H9 (cell line): ENCODE measurements around the gene TMC3. TPM values are rescaled to one million over a fixed set of nuclear protein-coding genes. Genes with fewer than 3 reads are reported as not detected.
A peak's percentile ranks its signal among the peaks of the same experiment; 100 is the strongest.

Experiments
- DNase-seq: peaks from one replicate; pipeline ENCODE4 v3.0.0-alpha.2; 2017
- H2AFZ ChIP-seq: one replicate; pipeline ENCODE4 v1.6.1; 2013; ENCODE audit warnings: mild to moderate bottlenecking, low read length, control low read depth, moderate library complexity
- H2AK5ac ChIP-seq: 2 replicates; pipeline ENCODE4 v1.6.1; 2013; ENCODE audit warnings: low read length, control low read depth, mixed read lengths; ENCODE audit not compliant: insufficient read length
- H2BK120ac ChIP-seq: one replicate; pipeline ENCODE4 v1.6.1; 2013; ENCODE audit warnings: low read depth, mild to moderate bottlenecking, low read length, control low read depth, inconsistent platforms; ENCODE audit not compliant: poor library complexity, severe bottlenecking
- H2BK12ac ChIP-seq: 2 replicates; pipeline ENCODE4 v1.6.1; 2013; ENCODE audit warnings: low read length, control low read depth, mixed read lengths, low read depth; ENCODE audit not compliant: insufficient read length
- H2BK15ac ChIP-seq: 2 replicates; pipeline ENCODE4 v1.6.1; 2013; ENCODE audit warnings: low read depth, low read length, control low read depth
- H2BK20ac ChIP-seq: one replicate; pipeline ENCODE4 v1.6.1; 2013; ENCODE audit warnings: low read depth, mild to moderate bottlenecking, low read length, control low read depth, inconsistent platforms; ENCODE audit not compliant: poor library complexity, severe bottlenecking
- H2BK5ac ChIP-seq: 2 replicates; pipeline ENCODE4 v1.6.1; 2013; ENCODE audit warnings: low read length, control low read depth, mixed read lengths; ENCODE audit not compliant: insufficient read length
- H3K14ac ChIP-seq: 2 replicates; pipeline ENCODE4 v1.6.1; 2013; ENCODE audit warnings: low read length, control low read depth; ENCODE audit not compliant: insufficient read depth
- H3K18ac ChIP-seq: 2 replicates; pipeline ENCODE4 v1.6.1; 2013; ENCODE audit warnings: low read depth, mild to moderate bottlenecking, mixed read lengths, low read length, control low read depth; ENCODE audit not compliant: insufficient read length
- H3K23ac ChIP-seq: 2 replicates; pipeline ENCODE4 v1.6.1; 2013; ENCODE audit warnings: low read length, control low read depth, mixed read lengths, low read depth; ENCODE audit not compliant: insufficient read length
- H3K23me2 ChIP-seq: 2 replicates; pipeline ENCODE4 v1.6.1; 2013; ENCODE audit warnings: low read depth, mild to moderate bottlenecking, mixed read lengths, low read length, control low read depth; ENCODE audit not compliant: insufficient read length, poor library complexity, severe bottlenecking
- H3K27ac ChIP-seq: 2 replicates; pipeline ENCODE4 v1.5.1; 2013; ENCODE audit warnings: low read length, control low read depth, mixed read lengths, low read depth; ENCODE audit not compliant: insufficient read length
- H3K27me3 ChIP-seq: 2 replicates; pipeline ENCODE4 v1.6.1; 2013; ENCODE audit warnings: low read length, control low read depth, inconsistent platforms; ENCODE audit not compliant: insufficient read depth
- H3K4ac ChIP-seq: 2 replicates; pipeline ENCODE4 v1.6.1; 2013; ENCODE audit warnings: low read depth, mild to moderate bottlenecking, control low read depth, inconsistent platforms, low read length, moderate library complexity
- H3K4me1 ChIP-seq: 2 replicates; pipeline ENCODE4 v1.6.1; 2013; ENCODE audit warnings: low read length, control low read depth, inconsistent platforms; ENCODE audit not compliant: insufficient read depth
- H3K4me2 ChIP-seq: 2 replicates; pipeline ENCODE4 v1.6.1; 2013; ENCODE audit warnings: low read length, control low read depth, mixed read lengths; ENCODE audit not compliant: insufficient read length, insufficient read depth
- H3K56ac ChIP-seq: 2 replicates; pipeline ENCODE4 v1.6.1; 2013; ENCODE audit warnings: low read depth, mild to moderate bottlenecking, mixed read lengths, low read length, control low read depth; ENCODE audit not compliant: insufficient read length
- H3K79me1 ChIP-seq: 2 replicates; pipeline ENCODE4 v1.6.1; 2013; ENCODE audit warnings: low read depth, mild to moderate bottlenecking, moderate library complexity, low read length, control low read depth, inconsistent platforms; ENCODE audit not compliant: insufficient read depth, poor library complexity, severe bottlenecking
- H3K79me2 ChIP-seq: 2 replicates; pipeline ENCODE4 v1.6.1; 2013; ENCODE audit warnings: low read length, control low read depth, inconsistent platforms; ENCODE audit not compliant: insufficient read depth
- H3K9ac ChIP-seq: 2 replicates; pipeline ENCODE4 v1.6.1; 2013; ENCODE audit warnings: low read length, control low read depth, mixed read lengths; ENCODE audit not compliant: insufficient read length; ENCODE audit errors: extremely low read depth
- H3K9me3 ChIP-seq: one replicate; pipeline ENCODE4 v1.6.1; 2013; ENCODE audit warnings: low read depth, low read length, inconsistent platforms; ENCODE audit not compliant: control insufficient read depth
- H3T11ph ChIP-seq: one replicate; pipeline ENCODE4 v1.6.1; 2013; ENCODE audit warnings: mild to moderate bottlenecking, low read length, control low read depth, inconsistent platforms
- H4K20me1 ChIP-seq: one replicate; pipeline ENCODE4 v1.6.1; 2013; ENCODE audit not compliant: control insufficient read depth, insufficient read length, insufficient read depth
- H4K5ac ChIP-seq: 2 replicates; pipeline ENCODE4 v1.6.1; 2013; ENCODE audit warnings: low read depth, mild to moderate bottlenecking, mixed read lengths, low read length, control low read depth; ENCODE audit not compliant: insufficient read length
- H4K8ac ChIP-seq: replicated peaks from 2 replicates; pipeline ENCODE4 v1.6.1; 2013; ENCODE audit warnings: low read length, control low read depth, mixed read lengths, low read depth; ENCODE audit not compliant: insufficient read length
- H4K91ac ChIP-seq: 2 replicates; pipeline ENCODE4 v1.6.1; 2013; ENCODE audit warnings: low read depth, mild to moderate bottlenecking, moderate library complexity, mixed read lengths, low read length, control low read depth; ENCODE audit not compliant: insufficient read length
- H3K27ac Mint-ChIP-seq, 3 experiments: 2 replicates in 2 of 3; 3 replicates in 1 of 3; pipeline ENCODE4 v1.8.0; 2020 to 2021; ENCODE audit warnings: mixed read lengths in 3 of 3, mild to moderate bottlenecking in 1 of 3, moderate library complexity in 1 of 3
- H3K27me3 Mint-ChIP-seq: 2 replicates; pipeline ENCODE4 v1.8.0; 2021; ENCODE audit warnings: low read depth, mild to moderate bottlenecking, moderate library complexity, mixed read lengths
- H3K36me3 Mint-ChIP-seq, 3 experiments: 2 replicates in 2 of 3; 3 replicates in 1 of 3; pipeline ENCODE4 v1.8.0; 2020 to 2021; ENCODE audit warnings: low read depth in 3 of 3, mixed read lengths in 3 of 3; ENCODE audit not compliant: insufficient read depth in 1 of 3
- H3K4me1 Mint-ChIP-seq, 2 experiments: 2 replicates each; pipeline ENCODE4 v1.8.0; 2020; ENCODE audit warnings: mixed read lengths in 2 of 2
- H3K4me3 Mint-ChIP-seq, 2 experiments: 2 replicates in 1 of 2; 3 replicates in 1 of 2; pipeline ENCODE4 v1.8.0; 2020 to 2021; ENCODE audit warnings: mild to moderate bottlenecking in 2 of 2, mixed read lengths in 2 of 2, moderate library complexity in 1 of 2
- H3K9me3 Mint-ChIP-seq, 2 experiments: 2 replicates in 1 of 2; 3 replicates in 1 of 2; pipeline ENCODE4 v1.8.0; 2020; ENCODE audit warnings: mild to moderate bottlenecking in 2 of 2, mixed read lengths in 2 of 2, moderate library complexity in 1 of 2
- whole genome bisulfite sequencing: extraction: QIAGEN DNeasy Blood & Tissue Kit; methylation state at CpG from one replicate; pipeline ENCODE4 v1.1.7; 2013; ENCODE audit warnings: missing lambda C conversion rate, low lambda C conversion rate, mixed read lengths; ENCODE audit not compliant: insufficient read length; ENCODE audit errors: extremely low coverage; 5-methylcytosine and 5-hydroxymethylcytosine counted together
- total RNA-seq: library from RNA; stranded (reverse); gene quantifications from 2 replicates; pipeline ENCODE4 v1.2.1, GENCODE V29; 2021
- TF ChIP-seq, protein P1 (sequence below): fragments of 200-600 bp; sonication (generic); conservative IDR thresholded peaks from 3 replicates; pipeline ENCODE4 v1.8.0; 2021; ENCODE audit warnings: antibody characterized with exemption, mild to moderate bottlenecking

TMC3 gene
- total RNA-seq, 1 experiment from 2014 or later, result not detected

GRCh38 chr15:81356252-81356651, 17.8 kb downstream of the TMC3 start:
- H3K27ac Mint-ChIP-seq, result no peak overlapping the region
- no peak overlapping the region for H2BK5ac ChIP-seq

More at GRCh38 chr15:81356252-81356651, 17.8 kb downstream of the TMC3 start:
- no peaks in the 10 kb centered on the region for H3K9me3 Mint-ChIP-seq
- no peaks in the 10 kb centered on the region; the same call in 1 of the 2 replicates for H3K27me3 Mint-ChIP-seq
- H3K14ac ChIP-seq, result peak overlapping the region; percentile 49
- H3K9ac ChIP-seq, result no peak overlapping the region
- H2AK5ac ChIP-seq, result no peak overlapping the region
- no peaks in the 10 kb centered on the region for H3K23me2 ChIP-seq
- DNase-seq, result no peak
- H4K91ac ChIP-seq, result no peak overlapping the region
- H3K18ac ChIP-seq, result no peak overlapping the region
- H3K4me1 Mint-ChIP-seq, result peaks cover 2 to 13% of the 10 kb centered on the region in 2 experiments; a peak in 2 of 4 replicates
- H3K79me2 ChIP-seq, result no peaks in the 10 kb centered on the region
- H3K9me3 ChIP-seq, result no peaks in the 10 kb centered on the region
- H3K27ac ChIP-seq, result no peak overlapping the region
- no peaks in the 10 kb centered on the region for H3K79me1 ChIP-seq
- H2BK15ac ChIP-seq, result no peak overlapping the region
- H3K4me3 Mint-ChIP-seq, result no peak overlapping the region
- H3K4me1 ChIP-seq, result no peaks in the 10 kb centered on the region
- no peak overlapping the region for H3K4me2 ChIP-seq
- no peak overlapping the region for H4K8ac ChIP-seq
- TF ChIP-seq, protein P1, sequence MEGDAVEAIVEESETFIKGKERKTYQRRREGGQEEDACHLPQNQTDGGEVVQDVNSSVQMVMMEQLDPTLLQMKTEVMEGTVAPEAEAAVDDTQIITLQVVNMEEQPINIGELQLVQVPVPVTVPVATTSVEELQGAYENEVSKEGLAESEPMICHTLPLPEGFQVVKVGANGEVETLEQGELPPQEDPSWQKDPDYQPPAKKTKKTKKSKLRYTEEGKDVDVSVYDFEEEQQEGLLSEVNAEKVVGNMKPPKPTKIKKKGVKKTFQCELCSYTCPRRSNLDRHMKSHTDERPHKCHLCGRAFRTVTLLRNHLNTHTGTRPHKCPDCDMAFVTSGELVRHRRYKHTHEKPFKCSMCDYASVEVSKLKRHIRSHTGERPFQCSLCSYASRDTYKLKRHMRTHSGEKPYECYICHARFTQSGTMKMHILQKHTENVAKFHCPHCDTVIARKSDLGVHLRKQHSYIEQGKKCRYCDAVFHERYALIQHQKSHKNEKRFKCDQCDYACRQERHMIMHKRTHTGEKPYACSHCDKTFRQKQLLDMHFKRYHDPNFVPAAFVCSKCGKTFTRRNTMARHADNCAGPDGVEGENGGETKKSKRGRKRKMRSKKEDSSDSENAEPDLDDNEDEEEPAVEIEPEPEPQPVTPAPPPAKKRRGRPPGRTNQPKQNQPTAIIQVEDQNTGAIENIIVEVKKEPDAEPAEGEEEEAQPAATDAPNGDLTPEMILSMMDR, result no peak
- no peak overlapping the region for H2BK120ac ChIP-seq
- no peaks in the 10 kb centered on the region for H4K20me1 ChIP-seq
- no CpG with 5 or more reads among the region's 5 CpGs for WGBS
- no peak overlapping the region for H2BK20ac ChIP-seq
- no peak overlapping the region for H3K4ac ChIP-seq
- H3T11ph ChIP-seq, result no peak overlapping the region
- H3K56ac ChIP-seq, result no peak overlapping the region
- H3K27me3 ChIP-seq, result no peaks in the 10 kb centered on the region
- H4K5ac ChIP-seq, result no peak overlapping the region
- H3K23ac ChIP-seq, result no peak overlapping the region
- H3K36me3 Mint-ChIP-seq, result no peaks in the 10 kb centered on the region; a peak in 1 of 7 replicates
- no peak overlapping the region for H2BK12ac ChIP-seq
- no peak overlapping the region for H2AFZ ChIP-seq
